Right atrium auricular region (tissue), 2 donors: ENCODE data around the gene PLD6. TPM values are rescaled to one million over a fixed set of nuclear protein-coding genes. Genes with fewer than 3 reads are reported as not detected.
A peak's percentile ranks its signal among the peaks of the same experiment; 100 is the strongest.

Source experiments
- DNase-seq: peaks from one replicate; pipeline ENCODE4 v3.0.0-alpha.2; 2019; ENCODE audit warnings: low spot score
- H3K27ac ChIP-seq, 2 donors: fragments of 200-600 bp; sonication (generic); 1 replicate in 1 of 2; 2 replicates in 1 of 2; pipeline ENCODE4 v1.5.1; 2016 to 2019
- H3K27me3 ChIP-seq, 2 donors: fragments of 200-600 bp; sonication (generic); one replicate each; pipeline versions ENCODE4 v1.5.1 to v1.6.0; 2017 to 2019
- H3K36me3 ChIP-seq: fragments of 200-600 bp; sonication (generic); one replicate; pipeline ENCODE4 v1.5.1; 2016
- H3K4me1 ChIP-seq, 2 donors: fragments of 200-600 bp; sonication (generic); one replicate each; pipeline versions ENCODE4 v1.5.1 to v1.6.0; 2017 to 2019
- H3K4me3 ChIP-seq, 2 donors: fragments of 200-600 bp; sonication (generic); 1 replicate in 1 of 2; 2 replicates in 1 of 2; pipeline ENCODE4 v1.5.1; 2017 to 2019; ENCODE audit warnings: mild to moderate bottlenecking in 1 of 2, moderate library complexity in 1 of 2
- H3K9me3 ChIP-seq, 2 donors: fragments of 200-600 bp; sonication (generic); one replicate each; pipeline ENCODE4 v1.5.1; 2019
- total RNA-seq, 2 donors: library from RNA; depleted of rRNA; stranded (reverse); fragments of >200 nt; gene quantifications; one replicate each; pipeline ENCODE4 v1.1.0, GENCODE V29; 2016
- TF ChIP-seq, protein P1 (sequence below), 2 donors: fragments of 200-600 bp; sonication (generic); IDR thresholded peaks; one replicate each; pipeline ENCODE4 v1.5.1; 2019; ENCODE audit warnings: antibody characterized with exemption in 2 of 2

Gene PLD6
- total RNA-seq, 2 donors from 2014 or later: 3.1 to 6.8 TPM

DNA sequence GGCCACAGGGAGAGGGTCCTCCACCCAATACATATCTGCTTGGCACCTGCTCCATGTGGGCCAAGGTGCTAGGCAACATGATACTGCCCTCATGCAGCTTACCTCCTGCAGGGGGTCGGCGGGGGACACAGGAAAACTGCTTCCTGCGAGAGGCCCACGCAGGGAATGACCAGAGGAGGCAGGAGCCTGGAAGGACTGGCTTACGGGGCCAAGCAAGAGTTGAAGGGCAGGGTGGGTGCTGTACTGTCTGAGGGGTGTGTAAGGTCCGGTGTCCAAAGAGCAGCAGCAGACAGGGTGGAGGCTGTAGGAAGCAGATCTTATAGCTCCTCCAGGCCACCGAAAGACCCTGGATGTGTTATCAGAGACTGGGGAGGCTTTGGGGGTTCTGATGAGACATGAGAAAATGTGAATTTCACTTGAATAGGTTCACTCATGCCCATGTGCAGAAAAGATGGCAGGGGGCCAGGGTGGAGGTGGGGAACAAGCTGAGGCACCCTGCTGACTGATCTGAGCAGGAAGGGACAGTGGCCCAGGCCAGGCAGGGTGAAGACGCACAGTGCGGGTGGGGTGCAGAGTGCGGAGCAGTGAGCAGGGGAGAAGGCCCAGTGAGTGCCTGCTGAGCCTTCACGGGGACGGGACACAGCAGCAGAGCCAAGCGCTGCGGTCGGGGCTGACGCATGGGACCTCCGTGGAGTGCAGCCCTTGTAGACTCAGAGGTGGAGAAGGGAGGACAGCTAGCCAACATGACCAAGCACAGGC, 22.6 kb upstream of the PLD6 start:
- Histone ChIP-seq H3K9me3 (no peaks in the 10 kb centered on the region), H3K4me3 (no peak overlapping the region), H3K27ac (peak overlapping the region; percentile 57 to 62), H3K27me3 (no peaks in the 10 kb centered on the region), H3K4me1 (peaks cover 0 to 51% of the 10 kb centered on the region in 2 donors), H3K36me3 (peaks cover 87% of the 10 kb centered on the region)
- TF ChIP-seq, protein P1, sequence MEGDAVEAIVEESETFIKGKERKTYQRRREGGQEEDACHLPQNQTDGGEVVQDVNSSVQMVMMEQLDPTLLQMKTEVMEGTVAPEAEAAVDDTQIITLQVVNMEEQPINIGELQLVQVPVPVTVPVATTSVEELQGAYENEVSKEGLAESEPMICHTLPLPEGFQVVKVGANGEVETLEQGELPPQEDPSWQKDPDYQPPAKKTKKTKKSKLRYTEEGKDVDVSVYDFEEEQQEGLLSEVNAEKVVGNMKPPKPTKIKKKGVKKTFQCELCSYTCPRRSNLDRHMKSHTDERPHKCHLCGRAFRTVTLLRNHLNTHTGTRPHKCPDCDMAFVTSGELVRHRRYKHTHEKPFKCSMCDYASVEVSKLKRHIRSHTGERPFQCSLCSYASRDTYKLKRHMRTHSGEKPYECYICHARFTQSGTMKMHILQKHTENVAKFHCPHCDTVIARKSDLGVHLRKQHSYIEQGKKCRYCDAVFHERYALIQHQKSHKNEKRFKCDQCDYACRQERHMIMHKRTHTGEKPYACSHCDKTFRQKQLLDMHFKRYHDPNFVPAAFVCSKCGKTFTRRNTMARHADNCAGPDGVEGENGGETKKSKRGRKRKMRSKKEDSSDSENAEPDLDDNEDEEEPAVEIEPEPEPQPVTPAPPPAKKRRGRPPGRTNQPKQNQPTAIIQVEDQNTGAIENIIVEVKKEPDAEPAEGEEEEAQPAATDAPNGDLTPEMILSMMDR (IDR thresholded peaks at IDR 0.05): no peak
- no peak for DNase-seq

DNA sequence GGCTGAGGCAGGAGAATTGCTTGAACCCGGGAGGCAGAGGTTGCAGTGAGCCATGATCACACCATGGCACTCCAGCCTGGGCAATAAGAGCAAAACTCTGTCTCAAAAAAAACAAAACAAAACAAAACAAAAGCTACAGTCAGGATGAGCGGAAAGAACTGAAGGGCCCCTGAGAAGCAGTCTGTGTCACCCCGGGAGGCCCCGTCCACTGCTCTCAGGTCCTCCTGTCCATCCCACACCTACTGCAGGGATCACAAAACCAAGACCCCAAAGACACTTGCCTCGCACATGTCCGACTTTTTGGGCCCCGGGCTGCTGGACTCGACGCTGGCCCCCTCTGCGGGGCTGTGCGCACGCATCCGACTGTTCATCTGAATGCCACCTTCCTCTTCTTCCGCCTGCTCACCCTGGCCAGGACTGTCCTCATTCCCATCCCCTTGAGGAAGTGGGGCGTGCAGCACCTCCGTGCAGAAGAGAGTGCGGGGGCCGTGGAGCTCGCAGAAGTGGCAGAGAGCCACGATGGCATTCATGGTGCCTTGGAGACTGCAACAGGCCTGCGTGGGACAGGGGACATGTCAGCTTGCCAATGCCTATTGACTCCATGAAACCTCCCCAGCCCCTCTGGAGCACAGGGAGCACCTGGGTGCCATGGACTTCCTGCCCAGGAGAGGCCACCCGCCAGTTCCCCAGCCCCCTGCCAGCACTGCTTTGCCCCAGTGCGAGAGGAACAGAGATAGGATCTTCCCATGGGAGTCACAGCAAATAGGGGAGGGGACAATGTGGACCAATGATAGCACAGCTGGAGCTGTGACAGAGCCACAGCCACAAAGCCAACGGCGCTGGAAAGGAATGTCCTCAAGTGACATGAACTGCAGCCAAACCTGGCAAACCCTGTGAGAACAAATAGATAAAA, 21.7 kb upstream of the PLD6 start:
- Histone ChIP-seq H3K27me3 (no peaks in the 10 kb centered on the region), H3K9me3 (no peaks in the 10 kb centered on the region), H3K4me1 (peaks cover 0 to 48% of the 10 kb centered on the region in 2 donors), H3K36me3 (peaks cover 96% of the 10 kb centered on the region), H3K4me3 (no peak overlapping the region), H3K27ac (peak overlapping the region; percentile 57 to 62)
- DNase-seq: no peak
- TF ChIP-seq, protein P1 (IDR thresholded peaks at IDR 0.05): no peak

DNA sequence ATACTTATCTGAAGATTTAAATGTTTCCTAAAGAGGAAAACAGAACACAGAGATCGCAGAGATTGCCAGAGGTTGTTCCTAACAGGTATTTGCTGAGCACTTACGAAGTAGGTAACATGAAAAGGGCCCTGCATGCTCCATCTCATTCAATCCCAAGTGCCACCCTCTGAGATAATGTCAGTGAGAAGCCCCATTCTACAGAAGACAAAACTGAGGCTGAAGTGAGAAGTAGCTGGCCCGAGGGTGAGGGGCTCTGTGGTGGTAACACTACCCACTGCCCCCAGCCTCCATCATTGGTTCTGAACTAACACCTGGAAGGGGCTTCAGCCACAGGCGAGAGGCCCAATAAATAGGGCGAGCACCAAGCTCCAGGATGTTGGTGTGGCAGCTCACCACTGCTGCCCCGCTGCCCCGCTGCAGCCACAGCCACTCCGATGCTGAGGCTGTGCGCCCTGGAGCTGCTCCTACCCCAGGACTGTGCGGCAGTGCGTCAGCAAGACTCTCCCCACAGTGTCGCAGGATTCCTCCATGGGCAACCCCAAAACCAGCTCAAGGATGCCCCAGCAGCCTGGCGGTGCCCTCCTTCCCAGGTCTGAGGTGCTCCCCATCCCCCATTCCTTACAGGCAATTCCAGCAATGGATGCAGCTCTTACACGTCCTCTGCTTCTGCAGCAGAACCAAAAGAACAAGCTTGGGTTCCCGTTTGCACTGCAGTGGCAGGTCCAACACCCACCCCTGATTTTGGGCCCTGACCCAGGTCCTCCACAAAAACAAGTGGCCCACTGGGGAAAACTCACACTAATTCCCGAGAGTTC, 20.5 kb upstream of the PLD6 start:
- no peak overlapping the region for H3K27ac ChIP-seq
- no peaks in the 10 kb centered on the region for H3K27me3 ChIP-seq
- TF ChIP-seq, protein P1 (IDR thresholded peaks at IDR 0.05): no peak
- H3K9me3 ChIP-seq: no peaks in the 10 kb centered on the region
- H3K4me3 ChIP-seq: no peak overlapping the region
- peaks cover 99% of the 10 kb centered on the region for H3K36me3 ChIP-seq
- no peak for DNase-seq
- peaks cover 0 to 36% of the 10 kb centered on the region in 2 donors for H3K4me1 ChIP-seq

DNA sequence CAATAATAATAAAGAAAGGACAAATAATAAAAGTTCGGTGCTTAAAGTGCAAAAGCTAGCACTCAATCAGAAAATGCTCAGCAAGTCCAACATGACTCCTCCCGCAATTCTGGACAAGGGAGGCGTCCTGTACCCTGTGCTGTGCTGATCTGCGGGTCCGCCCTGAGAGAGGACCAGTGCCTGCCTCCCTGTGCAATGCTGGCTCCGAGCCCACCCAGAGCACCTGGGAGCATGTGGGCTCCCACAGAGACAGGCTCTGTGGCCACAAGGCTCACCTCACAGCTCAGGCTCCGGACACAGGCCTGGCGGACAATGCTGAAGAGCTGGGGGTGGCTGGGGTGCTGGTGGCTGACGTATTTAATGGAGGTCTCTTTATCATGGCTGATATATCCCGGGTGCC, 19.8 kb upstream of the PLD6 start:
- no peaks in the 10 kb centered on the region for H3K9me3 ChIP-seq
- no peak overlapping the region for H3K4me3 ChIP-seq
- DNase-seq: no peak
- peaks cover 99% of the 10 kb centered on the region for H3K36me3 ChIP-seq
- H3K4me1 ChIP-seq: peaks cover 0 to 29% of the 10 kb centered on the region in 2 donors
- H3K27me3 ChIP-seq: no peaks in the 10 kb centered on the region
- TF ChIP-seq, protein P1 (IDR thresholded peaks at IDR 0.05): no peak
- H3K27ac ChIP-seq: no peak overlapping the region

DNA sequence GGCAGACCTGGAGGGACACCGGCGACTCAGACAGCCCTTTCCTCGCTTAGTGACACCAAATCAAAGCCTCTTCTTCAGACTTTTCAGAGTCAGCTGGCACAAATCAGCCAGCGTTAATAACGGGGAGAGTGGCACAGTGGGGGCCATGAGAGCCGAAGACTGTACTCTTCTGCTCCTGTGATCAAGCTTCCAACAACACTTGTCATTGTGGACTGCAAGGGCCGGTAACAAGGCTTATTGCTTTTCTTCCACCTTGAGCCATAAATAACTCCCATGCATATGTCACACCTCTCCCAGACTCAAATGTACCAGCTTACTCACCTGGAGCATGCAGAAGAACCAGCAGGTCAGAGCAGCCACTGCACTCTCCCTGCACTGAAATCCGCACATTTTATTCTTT, 18.0 kb upstream of the PLD6 start:
- Histone ChIP-seq H3K27me3 (no peaks in the 10 kb centered on the region), H3K4me3 (no peak overlapping the region), H3K27ac (no peak overlapping the region), H3K36me3 (peaks cover 97% of the 10 kb centered on the region), H3K4me1 (peaks cover 0 to 18% of the 10 kb centered on the region in 2 donors), H3K9me3 (no peaks in the 10 kb centered on the region)
- TF ChIP-seq, protein P1 (IDR thresholded peaks at IDR 0.05): no peak
- no peak for DNase-seq
